OCI-LY7 (cell line): Measurements from ENCODE around the gene TWIST2. TPM values are rescaled to one million over a fixed set of nuclear protein-coding genes. Genes with fewer than 3 reads are reported as not detected.

ENCODE experiments used
- BruUV-seq: library from RNA; stranded (reverse); fragments of 400-500 nt; replicated peaks from 2 replicates; lab custom pipeline; 2021; lab: Mats Ljungman, UMichigan
- CTCF ChIA-PET: fragments of 300-600 bp; sonication (Branson Sonifier 250); formaldehyde crosslinking; loops from one replicate; lab custom pipeline; 2022; ENCODE audit warnings: antibody characterized with exemption; ENCODE audit not compliant: unreplicated experiment; lab: Charles Lee
- POLR2A ChIA-PET: fragments of 300-600 bp; sonication (Branson Sonifier 250); formaldehyde crosslinking; loops from one replicate; lab custom pipeline; 2022; ENCODE audit warnings: antibody characterized with exemption; lab: Charles Lee
- DNase-seq: peaks from one replicate; pipeline ENCODE4 v3.0.0-alpha.2; 2015; ENCODE audit warnings: low spot score
- H2AFZ ChIP-seq: fragments of 200-600 bp; sonication (generic), shearing (Covaris generic); 2 replicates; pipeline ENCODE4 v1.6.1; 2014; ENCODE audit warnings: mild to moderate bottlenecking, antibody characterized with exemption, low read length, moderate library complexity
- H3K27ac ChIP-seq: fragments of 200-600 bp; sonication (generic); 2 replicates; pipeline ENCODE4 v1.5.1; 2014; ENCODE audit warnings: mixed run types, low read depth, mild to moderate bottlenecking, moderate library complexity, low read length, inconsistent platforms; ENCODE audit not compliant: poor library complexity, severe bottlenecking
- H3K36me3 ChIP-seq: fragments of 200-600 bp; sonication (generic); 2 replicates; pipeline ENCODE4 v1.6.1; 2014; ENCODE audit warnings: mild to moderate bottlenecking, antibody characterized with exemption, low read length, moderate library complexity, mixed read lengths; ENCODE audit not compliant: insufficient read depth
- H3K4me1 ChIP-seq: fragments of 200-600 bp; sonication (generic); 2 replicates; pipeline ENCODE4 v1.5.1; 2014; ENCODE audit warnings: mild to moderate bottlenecking, low read length; ENCODE audit not compliant: insufficient read depth, poor library complexity, severe bottlenecking
- H3K4me2 ChIP-seq: fragments of 200-600 bp; sonication (generic); 2 replicates; pipeline ENCODE4 v1.6.1; 2014; ENCODE audit warnings: mild to moderate bottlenecking, low read length
- H3K4me3 ChIP-seq: fragments of 200-600 bp; sonication (generic); 2 replicates; pipeline ENCODE4 v1.5.1; 2014; ENCODE audit warnings: mild to moderate bottlenecking, low read depth, low read length; ENCODE audit not compliant: poor library complexity, severe bottlenecking
- H3K79me2 ChIP-seq: fragments of 200-600 bp; sonication (generic); 2 replicates; pipeline ENCODE4 v1.6.1; 2016; ENCODE audit warnings: low read depth, mild to moderate bottlenecking, low read length, moderate library complexity, mixed read lengths; ENCODE audit not compliant: insufficient read depth
- H3K9me2 ChIP-seq: fragments of 200-600 bp; sonication (generic); 2 replicates; pipeline ENCODE4 v1.6.1; 2016; ENCODE audit warnings: mild to moderate bottlenecking, low read length, mixed read lengths; ENCODE audit not compliant: insufficient read depth
- H3K9me3 ChIP-seq: fragments of 200-600 bp; sonication (generic); 2 replicates; pipeline ENCODE4 v1.6.1; 2014; ENCODE audit warnings: mild to moderate bottlenecking, mixed run types, low read length, mixed read lengths
- H4K20me1 ChIP-seq: fragments of 200-600 bp; sonication (generic); 2 replicates; pipeline ENCODE4 v1.6.1; 2014; ENCODE audit warnings: mild to moderate bottlenecking, antibody characterized with exemption, low read length, moderate library complexity, mixed read lengths; ENCODE audit not compliant: insufficient read depth
- EZH2phosphoT487 ChIP-seq: fragments of 200-600 bp; sonication (generic); IDR thresholded peaks from 2 replicates; pipeline ENCODE4 v1.6.1; 2018; ENCODE audit warnings: low read depth, borderline replicate concordance, mild to moderate bottlenecking, mixed run types, antibody characterized with exemption, low read length, moderate library complexity, mixed read lengths
- intact Hi-C: fragments of 100-400 bp; cut with micrococcal nuclease; formaldehyde crosslinking; loops from one replicate; pipeline ENCODE4 v1.10.0; 2022; ENCODE audit not compliant: unreplicated experiment
- total RNA-seq, 2 experiments: library from RNA; depleted of rRNA in 1 of 2; stranded (reverse); fragments of >200 nt in 1 of 2; shearing (Covaris generic) in 1 of 2; gene quantifications; 2 replicates each; pipeline ENCODE4 v1.2.3, GENCODE V29; 2014 to 2022
- TF ChIP-seq, protein P1 (sequence below): fragments of 200-600 bp; sonication (generic); conservative IDR thresholded peaks from 2 replicates; pipeline ENCODE4 v1.5.1; 2014; ENCODE audit warnings: mild to moderate bottlenecking, antibody characterized with exemption, low read length, moderate library complexity, mixed read lengths

Gene TWIST2
- total RNA-seq, 2 experiments from 2014 or later = not detected

DNA sequence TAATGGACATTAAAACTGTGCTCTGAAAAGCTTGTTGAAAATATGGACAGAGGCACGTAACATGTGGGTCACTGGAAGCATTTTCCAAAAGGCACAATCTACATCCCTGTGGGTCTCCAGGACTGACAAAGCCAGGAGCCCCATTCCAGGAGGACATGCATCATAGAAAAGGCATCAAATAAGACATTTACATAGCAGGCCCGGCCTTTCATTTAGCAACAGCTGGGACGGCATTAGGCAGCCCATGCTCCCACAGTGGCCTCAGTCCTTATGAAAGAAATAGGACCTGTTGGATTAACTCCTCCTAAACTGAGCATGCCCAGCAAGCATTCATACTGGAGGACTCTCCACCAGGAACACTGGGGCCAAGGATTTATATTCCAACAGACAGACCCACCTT is 72.2 kb downstream of the TWIST2 start:
- TF ChIP-seq EZH2phosphoT487 = no peak
- TF ChIP-seq, protein P1, sequence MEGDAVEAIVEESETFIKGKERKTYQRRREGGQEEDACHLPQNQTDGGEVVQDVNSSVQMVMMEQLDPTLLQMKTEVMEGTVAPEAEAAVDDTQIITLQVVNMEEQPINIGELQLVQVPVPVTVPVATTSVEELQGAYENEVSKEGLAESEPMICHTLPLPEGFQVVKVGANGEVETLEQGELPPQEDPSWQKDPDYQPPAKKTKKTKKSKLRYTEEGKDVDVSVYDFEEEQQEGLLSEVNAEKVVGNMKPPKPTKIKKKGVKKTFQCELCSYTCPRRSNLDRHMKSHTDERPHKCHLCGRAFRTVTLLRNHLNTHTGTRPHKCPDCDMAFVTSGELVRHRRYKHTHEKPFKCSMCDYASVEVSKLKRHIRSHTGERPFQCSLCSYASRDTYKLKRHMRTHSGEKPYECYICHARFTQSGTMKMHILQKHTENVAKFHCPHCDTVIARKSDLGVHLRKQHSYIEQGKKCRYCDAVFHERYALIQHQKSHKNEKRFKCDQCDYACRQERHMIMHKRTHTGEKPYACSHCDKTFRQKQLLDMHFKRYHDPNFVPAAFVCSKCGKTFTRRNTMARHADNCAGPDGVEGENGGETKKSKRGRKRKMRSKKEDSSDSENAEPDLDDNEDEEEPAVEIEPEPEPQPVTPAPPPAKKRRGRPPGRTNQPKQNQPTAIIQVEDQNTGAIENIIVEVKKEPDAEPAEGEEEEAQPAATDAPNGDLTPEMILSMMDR = no peak
- no peak for DNase-seq
- no TSS peak for BruUV-seq
- Histone ChIP-seq H3K4me1 (no peaks in the 10 kb centered on the region), H3K27ac (no peak overlapping the region), H3K4me2 (no peak overlapping the region), H3K9me2 (no peaks in the 10 kb centered on the region), H3K79me2 (no peaks in the 10 kb centered on the region), H3K36me3 (no peaks in the 10 kb centered on the region), H2AFZ (no peak overlapping the region), H3K4me3 (no peak overlapping the region), H4K20me1 (no peaks in the 10 kb centered on the region), H3K9me3 (no peaks in the 10 kb centered on the region)
- intact Hi-C loops = no loop called here
- POLR2A ChIA-PET = no interaction called here
- CTCF ChIA-PET = no interaction called here

DNA sequence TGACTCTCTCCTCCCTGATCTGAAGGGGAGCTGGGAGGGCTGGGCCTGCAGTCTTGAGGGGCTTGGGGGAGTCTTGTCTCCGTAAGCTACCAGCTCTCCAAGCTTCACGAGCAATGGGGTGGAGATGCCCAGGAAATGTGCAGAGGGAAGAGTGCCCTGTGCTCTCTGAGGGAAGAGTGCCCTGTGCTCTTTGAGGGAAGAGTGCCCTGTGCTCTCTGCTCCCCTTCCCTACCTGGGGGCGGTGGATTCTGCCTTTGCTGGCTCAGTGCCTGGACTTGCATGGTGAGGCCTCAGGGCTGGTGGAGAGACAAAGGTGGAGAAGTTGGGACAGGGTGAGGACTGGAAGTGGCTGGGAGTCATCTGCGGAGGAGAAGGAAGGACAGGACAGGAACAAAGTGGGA is 72.7 kb downstream of the TWIST2 start:
- Histone ChIP-seq H3K79me2 (no peaks in the 10 kb centered on the region), H3K4me3 (no peak overlapping the region), H3K4me1 (no peaks in the 10 kb centered on the region), H3K4me2 (no peak overlapping the region), H4K20me1 (no peaks in the 10 kb centered on the region), H3K9me3 (no peaks in the 10 kb centered on the region), H3K36me3 (no peaks in the 10 kb centered on the region), H2AFZ (no peak overlapping the region), H3K9me2 (no peaks in the 10 kb centered on the region), H3K27ac (no peak overlapping the region)
- DNase-seq = no peak
- no TSS peak for BruUV-seq
- intact Hi-C loops = no loop called here
- ChIA-PET CTCF (no interaction called here), POLR2A (no interaction called here)
- TF ChIP-seq, protein P1 = no peak
- TF ChIP-seq EZH2phosphoT487 = no peak

DNA sequence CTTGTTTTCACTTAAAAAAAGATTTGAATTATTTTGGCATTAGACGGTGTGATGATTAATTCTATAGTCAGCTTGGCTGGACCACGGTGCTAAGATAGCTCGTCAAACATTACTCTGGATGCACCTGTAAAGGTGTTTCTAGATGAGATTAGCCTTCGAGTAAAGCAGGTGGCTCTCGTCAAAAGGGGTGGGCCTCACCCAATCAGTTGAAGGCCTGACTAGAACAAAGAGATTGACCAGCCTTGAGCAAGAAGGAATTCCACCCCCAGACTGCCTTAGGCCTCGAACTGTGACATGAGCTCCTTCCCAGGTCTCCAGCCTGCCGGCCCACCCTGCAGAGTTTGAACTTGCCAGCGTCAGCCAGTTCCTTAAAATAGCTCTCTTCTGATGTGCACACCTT is 73.4 kb downstream of the TWIST2 start:
- Histone ChIP-seq H2AFZ (no peak overlapping the region), H3K4me2 (no peak overlapping the region), H3K79me2 (no peaks in the 10 kb centered on the region), H3K4me1 (no peaks in the 10 kb centered on the region), H3K27ac (no peak overlapping the region), H3K4me3 (no peak overlapping the region), H3K9me3 (no peaks in the 10 kb centered on the region), H4K20me1 (no peaks in the 10 kb centered on the region), H3K36me3 (no peaks in the 10 kb centered on the region), H3K9me2 (no peaks in the 10 kb centered on the region)
- ChIA-PET POLR2A (no interaction called here), CTCF (no interaction called here)
- no peak for DNase-seq
- intact Hi-C loops = no loop called here
- TF ChIP-seq, protein P1 = no peak
- no peak for TF ChIP-seq EZH2phosphoT487
- no TSS peak for BruUV-seq
